Activated gamma-delta T cell treated with Interleukin-2 at 50 U/mL for 16 hours (primary cell): ENCODE measurements around the gene CADM3.

ENCODE experiments used
- DNase-seq: peaks from one replicate; pipeline ENCODE4 v3.0.0-alpha.2; 2020

Gene CADM3

GRCh38 chr1:159175571-159175970, 4.2 kb downstream of the CADM3 start:
- no peak for DNase-seq

GRCh38 chr1:159177272-159177907, 6.0 kb downstream of the CADM3 start:
- no peak for DNase-seq

DNA sequence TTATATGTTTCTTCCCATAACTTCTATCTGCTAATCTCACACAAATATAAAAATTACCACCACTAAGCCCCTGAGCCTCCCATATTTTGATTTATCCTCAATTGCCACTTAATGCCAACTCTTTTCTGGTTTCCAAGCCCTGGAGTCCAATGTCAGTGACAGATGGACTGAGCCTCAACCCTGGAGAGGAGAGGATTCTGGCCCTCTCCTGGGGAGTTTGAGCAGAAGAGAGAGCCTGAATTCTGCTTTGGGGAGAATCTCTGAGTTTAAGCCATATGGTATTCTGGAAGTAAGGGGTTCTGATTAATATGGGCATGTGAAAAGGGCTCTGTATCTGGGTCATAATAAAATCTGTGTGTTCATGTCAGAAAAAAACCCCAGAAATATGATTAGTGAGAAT, 8.5 kb downstream of the CADM3 start:
- no peak for DNase-seq

DNA sequence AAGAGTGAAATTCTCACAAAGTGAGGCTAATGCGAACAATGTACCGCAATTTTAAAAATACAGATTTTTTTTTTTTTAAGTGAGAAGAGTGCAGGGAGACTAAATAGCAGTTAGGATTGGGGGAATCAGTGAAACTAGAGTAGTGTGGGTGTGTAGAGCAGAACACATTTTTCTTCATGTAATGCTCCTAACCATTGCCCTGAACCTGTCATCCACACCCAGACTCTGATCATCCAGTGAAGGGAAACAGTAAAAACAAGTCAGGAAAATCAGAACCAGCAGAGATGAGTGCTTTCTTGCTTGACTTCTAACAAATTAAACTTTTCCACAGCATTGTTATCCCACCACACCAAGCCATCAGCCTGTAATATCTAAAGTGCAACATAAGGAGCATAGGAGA, 9.1 kb downstream of the CADM3 start:
- DNase-seq = no peak

GRCh38 chr1:159181328-159182024, 10.1 kb downstream of the CADM3 start:
- DNase-seq = no peak

GRCh38 chr1:159184201-159184600, 12.8 kb downstream of the CADM3 start:
- DNase-seq = no peak

DNA sequence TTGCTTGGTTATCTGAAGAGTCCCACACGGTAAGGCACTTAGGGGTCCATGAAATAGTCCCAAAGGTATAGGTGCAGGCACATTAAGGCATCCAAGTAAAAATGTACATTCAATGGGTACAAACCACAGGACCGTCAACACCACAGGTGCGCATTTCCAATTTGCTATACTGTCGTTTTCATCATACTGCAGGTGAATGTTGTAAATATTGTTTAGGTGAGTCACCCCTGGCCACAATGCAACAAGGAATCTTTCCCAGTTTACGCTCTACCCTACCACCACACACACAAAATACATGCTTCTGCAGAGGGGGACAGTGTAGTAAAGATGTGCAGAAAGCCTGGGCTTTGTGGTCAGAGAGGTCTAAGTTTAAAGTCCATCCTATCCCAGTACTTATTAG, 13.7 kb downstream of the CADM3 start:
- no peak for DNase-seq

- DNase-seq = no peak
Observed at GRCh38 chr1:159187033-159187432, 15.6 kb downstream of the CADM3 start.

DNA sequence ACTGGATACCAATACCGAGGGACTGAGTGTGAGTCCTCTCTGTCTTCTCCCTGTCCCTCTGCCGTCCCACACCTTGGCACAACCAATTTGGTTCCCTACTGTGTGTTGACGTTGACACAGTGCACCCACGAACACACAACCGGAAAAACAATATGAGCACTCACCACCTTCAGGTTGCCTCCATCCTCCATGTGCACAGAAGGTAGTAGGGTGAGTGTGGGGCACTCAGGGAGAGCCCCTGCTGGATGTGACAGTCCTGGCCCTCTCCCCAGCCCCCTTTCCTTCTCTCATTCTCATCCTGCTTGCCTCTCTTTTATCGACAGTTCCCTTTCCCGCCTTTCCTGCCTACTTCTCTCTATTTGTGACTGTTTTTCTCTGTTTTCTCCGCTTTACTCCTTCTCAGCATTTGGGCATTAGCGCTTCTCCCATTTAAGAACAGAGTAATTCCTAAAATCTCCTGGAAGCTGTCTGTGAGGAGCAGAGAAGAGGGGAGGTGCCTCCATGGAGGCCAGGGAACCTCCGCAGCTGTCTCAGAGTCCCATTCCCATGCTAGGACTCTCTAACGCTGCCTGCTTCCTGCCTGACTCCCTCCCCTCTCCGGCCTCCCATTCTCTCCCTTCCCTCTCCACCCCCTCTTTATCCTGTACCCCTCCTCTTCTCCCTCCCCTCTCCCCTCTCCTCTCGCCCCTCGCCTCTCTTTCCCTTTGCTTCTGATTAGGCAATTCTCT, 16.4 kb downstream of the CADM3 start:
- DNase-seq = no peak

DNA sequence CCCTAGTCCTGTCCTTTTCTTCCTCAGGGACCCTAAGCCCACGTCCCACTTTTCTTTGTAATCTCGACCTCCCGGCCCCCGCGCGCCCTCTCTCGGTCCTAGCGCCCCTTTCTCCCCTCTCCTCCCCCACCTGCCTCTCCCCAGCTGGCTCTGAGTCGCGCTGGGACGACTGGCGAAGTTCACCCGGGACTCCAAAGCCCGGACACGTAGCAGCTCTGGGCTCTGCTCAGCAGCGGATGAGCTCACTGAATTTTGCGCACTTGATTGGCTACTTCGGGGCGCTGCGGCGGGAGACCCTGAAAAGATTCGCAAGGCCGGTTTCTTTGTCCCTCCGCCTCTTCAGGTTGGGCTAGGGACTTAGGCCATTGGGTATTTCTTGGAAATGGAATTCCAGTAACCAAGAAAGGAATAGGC, 17.0 kb downstream of the CADM3 start:
- no peak for DNase-seq

GRCh38 chr1:159190441-159190840, 19.0 kb downstream of the CADM3 start:
- no peak for DNase-seq

GRCh38 chr1:159196543-159196942, 25.1 kb downstream of the CADM3 start:
- no peak for DNase-seq

- peak; percentile 8 for DNase-seq
Observed at GRCh38 chr1:159197561-159198557, 26.4 kb downstream of the CADM3 start.

GRCh38 chr1:159199901-159200300, 28.5 kb downstream of the CADM3 start:
- no peak for DNase-seq

GRCh38 chr1:159200769-159201168, 29.4 kb downstream of the CADM3 start:
- no peak for DNase-seq

DNA sequence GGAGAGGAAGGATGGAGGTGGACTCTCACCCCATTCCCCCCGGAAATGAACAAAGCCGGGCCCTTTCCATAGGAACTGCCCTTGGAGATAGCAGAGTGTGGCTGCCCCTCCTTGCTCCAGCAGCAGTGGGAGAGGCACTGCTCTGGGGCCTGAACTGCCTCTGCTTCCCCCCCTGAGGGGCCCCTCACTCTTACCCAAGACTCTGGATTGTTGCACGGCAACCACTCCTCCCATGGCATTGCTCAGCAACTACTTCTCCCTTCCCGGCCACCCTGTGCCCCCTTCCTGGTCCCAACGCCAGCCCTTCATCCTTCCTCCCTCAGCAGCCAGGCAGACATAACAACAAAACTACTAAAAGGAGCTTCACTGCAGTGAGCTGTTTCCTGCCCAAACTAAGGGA, 30.2 kb downstream of the CADM3 start:
- DNase-seq = no peak

GRCh38 chr1:159203610-159204009, 32.2 kb downstream of the CADM3 start:
- no peak for DNase-seq

DNA sequence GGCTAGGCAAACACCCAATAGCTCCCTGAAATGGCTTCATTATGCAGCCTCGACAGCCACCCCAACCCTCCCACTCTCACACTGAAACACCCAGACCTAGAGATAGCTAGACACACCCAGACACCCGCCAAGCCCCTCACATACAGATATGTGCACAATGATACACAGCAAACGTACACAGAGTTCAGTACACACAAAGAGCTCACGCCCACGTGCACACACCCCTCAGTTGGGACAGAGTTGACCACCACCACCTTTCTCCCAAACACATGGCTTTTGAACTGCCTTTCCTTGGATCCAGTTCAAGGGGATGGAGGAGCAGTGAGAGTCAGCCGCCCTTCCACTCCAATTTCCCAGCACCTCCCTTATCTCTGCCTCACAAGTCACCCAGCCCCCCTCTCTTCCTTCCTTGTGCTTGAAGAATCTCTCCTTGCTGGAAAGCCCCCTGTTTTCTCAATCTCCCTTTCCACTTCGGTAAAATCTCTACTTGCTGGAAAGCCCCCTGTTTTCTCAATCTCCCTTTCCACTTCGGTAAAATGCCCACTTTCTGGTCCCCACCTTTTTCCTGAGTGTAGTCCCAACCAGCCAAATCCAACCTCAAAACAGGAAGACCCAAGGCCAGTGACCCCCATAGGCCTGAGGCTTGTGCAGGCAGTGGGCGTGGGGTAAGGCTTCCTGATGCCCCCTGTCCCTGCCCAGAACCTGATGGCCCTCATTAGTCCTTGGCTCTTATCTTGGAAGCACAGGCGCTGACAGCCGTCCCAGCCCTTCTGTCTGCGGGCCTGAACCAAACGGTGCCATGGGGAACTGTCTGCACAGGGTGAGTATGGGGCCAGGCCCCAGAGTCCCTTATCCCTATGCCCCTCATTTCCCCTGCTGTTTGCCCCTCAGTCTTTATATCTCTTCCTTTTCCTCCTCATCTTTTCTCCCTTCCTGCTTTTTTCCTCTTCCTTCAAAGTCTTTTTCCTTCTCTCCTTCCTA, 33.0 kb downstream of the CADM3 start, which contains the start of gene ACKR1:
TSS of gene ACKR1 (plus strand) at position 715 of the 981 bp plus-strand sequence. CDS start at position 800, 85 bp downstream.
- DNase-seq = no peak

GRCh38 chr1:159205225-159205624, 33.8 kb downstream of the CADM3 start:
- no peak for DNase-seq

DNA sequence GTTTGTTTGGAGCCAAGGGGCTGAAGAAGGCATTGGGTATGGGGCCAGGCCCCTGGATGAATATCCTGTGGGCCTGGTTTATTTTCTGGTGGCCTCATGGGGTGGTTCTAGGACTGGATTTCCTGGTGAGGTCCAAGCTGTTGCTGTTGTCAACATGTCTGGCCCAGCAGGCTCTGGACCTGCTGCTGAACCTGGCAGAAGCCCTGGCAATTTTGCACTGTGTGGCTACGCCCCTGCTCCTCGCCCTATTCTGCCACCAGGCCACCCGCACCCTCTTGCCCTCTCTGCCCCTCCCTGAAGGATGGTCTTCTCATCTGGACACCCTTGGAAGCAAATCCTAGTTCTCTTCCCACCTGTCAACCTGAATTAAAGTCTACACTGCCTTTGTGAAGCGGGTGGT, 34.7 kb downstream of the CADM3 start:
- DNase-seq = no peak

- no peak for DNase-seq
Observed at GRCh38 chr1:159207080-159207479, 35.7 kb downstream of the CADM3 start.
